ENCODE data around the gene RAD23A.

The RAD23A gene

GRCh38 chr19:12933287-12934072 lies 12.2 kb upstream of the RAD23A start, which contains the start of gene FARSA:
FARSA (minus strand) TSS chr19:12933711; CDS start chr19:12933696, 15 bp downstream.
- Histone ChIP-seq H2AFZ (peak within 1 kb of the TSS; percentile 93), H3K4me3 (ENCODE audit: low read depth, low read length) (peak within 1 kb of the TSS; percentile 92), H3K4me2 (ENCODE audit: low read length) (peak within 1 kb of the TSS; percentile 94), H3K36me3 (ENCODE audit: control insufficient read depth, insufficient read depth, low read length) (no peaks in the 10 kb centered on the region), H3K9ac (peak within 1 kb of the TSS; percentile 47), H3K79me2 (peaks cover 20% of the 10 kb centered on the region), H3K4me1 (peaks cover 12% of the 10 kb centered on the region), H3K9me3 (ENCODE audit: control insufficient read depth, low read length) (no peaks in the 10 kb centered on the region), H3K27me3 (ENCODE audit: control insufficient read depth, insufficient read depth, low read length) (no peaks in the 10 kb centered on the region), H3K27ac (peak within 1 kb of the TSS; percentile 73)
- TF ChIP-seq, protein P1, sequence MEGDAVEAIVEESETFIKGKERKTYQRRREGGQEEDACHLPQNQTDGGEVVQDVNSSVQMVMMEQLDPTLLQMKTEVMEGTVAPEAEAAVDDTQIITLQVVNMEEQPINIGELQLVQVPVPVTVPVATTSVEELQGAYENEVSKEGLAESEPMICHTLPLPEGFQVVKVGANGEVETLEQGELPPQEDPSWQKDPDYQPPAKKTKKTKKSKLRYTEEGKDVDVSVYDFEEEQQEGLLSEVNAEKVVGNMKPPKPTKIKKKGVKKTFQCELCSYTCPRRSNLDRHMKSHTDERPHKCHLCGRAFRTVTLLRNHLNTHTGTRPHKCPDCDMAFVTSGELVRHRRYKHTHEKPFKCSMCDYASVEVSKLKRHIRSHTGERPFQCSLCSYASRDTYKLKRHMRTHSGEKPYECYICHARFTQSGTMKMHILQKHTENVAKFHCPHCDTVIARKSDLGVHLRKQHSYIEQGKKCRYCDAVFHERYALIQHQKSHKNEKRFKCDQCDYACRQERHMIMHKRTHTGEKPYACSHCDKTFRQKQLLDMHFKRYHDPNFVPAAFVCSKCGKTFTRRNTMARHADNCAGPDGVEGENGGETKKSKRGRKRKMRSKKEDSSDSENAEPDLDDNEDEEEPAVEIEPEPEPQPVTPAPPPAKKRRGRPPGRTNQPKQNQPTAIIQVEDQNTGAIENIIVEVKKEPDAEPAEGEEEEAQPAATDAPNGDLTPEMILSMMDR (IDR thresholded peaks at IDR 0.05): no peak

DNA sequence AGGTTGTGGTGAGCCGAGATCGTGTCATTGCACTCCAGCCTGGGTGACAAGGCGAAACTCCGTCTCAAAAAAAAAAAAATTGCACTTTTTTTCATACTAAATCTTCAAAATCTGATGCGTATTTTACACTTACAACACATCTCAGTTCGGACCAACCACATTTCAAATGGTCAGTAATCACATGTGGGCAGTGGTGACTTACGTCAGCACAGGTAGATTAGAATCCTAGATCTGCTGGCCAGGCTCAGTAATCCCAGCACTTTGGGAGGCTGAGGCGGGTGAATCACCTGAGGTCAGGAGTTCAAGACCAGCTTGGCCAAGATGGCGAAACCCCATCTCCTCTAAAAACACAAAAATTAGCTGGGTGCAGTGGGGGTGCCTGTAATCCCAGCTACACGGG lies 10.6 kb upstream of the RAD23A start:
- no peak overlapping the region for H3K4me2 ChIP-seq (ENCODE audit: low read length)
- no peak overlapping the region for H3K9ac ChIP-seq
- H3K4me1 ChIP-seq: peaks cover 18% of the 10 kb centered on the region
- TF ChIP-seq, protein P1 (IDR thresholded peaks at IDR 0.05): no peak
- H3K36me3 ChIP-seq (ENCODE audit: control insufficient read depth, insufficient read depth, low read length): no peaks in the 10 kb centered on the region
- H2AFZ ChIP-seq: no peak overlapping the region
- H3K4me3 ChIP-seq (ENCODE audit: low read depth, low read length): no peak overlapping the region
- no peaks in the 10 kb centered on the region for H3K27me3 ChIP-seq (ENCODE audit: control insufficient read depth, insufficient read depth, low read length)
- H3K79me2 ChIP-seq: peaks cover 32% of the 10 kb centered on the region
- no peaks in the 10 kb centered on the region for H3K9me3 ChIP-seq (ENCODE audit: control insufficient read depth, low read length)
- H3K27ac ChIP-seq: no peak overlapping the region

GRCh38 chr19:12936582-12936981 lies 9.1 kb upstream of the RAD23A start:
- no peak overlapping the region for H3K9ac ChIP-seq
- TF ChIP-seq, protein P1 (IDR thresholded peaks at IDR 0.05): no peak
- H3K4me1 ChIP-seq: peaks cover 24% of the 10 kb centered on the region
- H3K27me3 ChIP-seq (ENCODE audit: control insufficient read depth, insufficient read depth, low read length): no peaks in the 10 kb centered on the region
- H2AFZ ChIP-seq: no peak overlapping the region
- H3K27ac ChIP-seq: no peak overlapping the region
- H3K4me2 ChIP-seq (ENCODE audit: low read length): no peak overlapping the region
- H3K36me3 ChIP-seq (ENCODE audit: control insufficient read depth, insufficient read depth, low read length): no peaks in the 10 kb centered on the region
- no peaks in the 10 kb centered on the region for H3K9me3 ChIP-seq (ENCODE audit: control insufficient read depth, low read length)
- peaks cover 38% of the 10 kb centered on the region for H3K79me2 ChIP-seq
- no peak overlapping the region for H3K4me3 ChIP-seq (ENCODE audit: low read depth, low read length)

GRCh38 chr19:12937093-12937926 lies 8.4 kb upstream of the RAD23A start:
- H2AFZ ChIP-seq: peak overlapping the region; percentile 91
- no peaks in the 10 kb centered on the region for H3K36me3 ChIP-seq (ENCODE audit: control insufficient read depth, insufficient read depth, low read length)
- no peak overlapping the region for H3K27ac ChIP-seq
- peak overlapping the region; percentile 97 for H3K4me2 ChIP-seq (ENCODE audit: low read length)
- H3K4me3 ChIP-seq (ENCODE audit: low read depth, low read length): peak overlapping the region; percentile 97
- H3K9me3 ChIP-seq (ENCODE audit: control insufficient read depth, low read length): no peaks in the 10 kb centered on the region
- TF ChIP-seq, protein P1 (IDR thresholded peaks at IDR 0.05): no peak
- H3K4me1 ChIP-seq: peaks cover 23% of the 10 kb centered on the region
- H3K79me2 ChIP-seq: peaks cover 37% of the 10 kb centered on the region
- no peaks in the 10 kb centered on the region for H3K27me3 ChIP-seq (ENCODE audit: control insufficient read depth, insufficient read depth, low read length)
- no peak overlapping the region for H3K9ac ChIP-seq
